DND-41 (cell line): Measurements from ENCODE around the gene NRDC.

ENCODE experiments used
- ATAC-seq: fragments of 200-7000 bp; cut with Tn5 transposase; 3 replicates; pipeline ENCODE4 v1.9.1; 2021; ENCODE audit warnings: low read depth; ENCODE audit not compliant: insufficient read depth
- DNase-seq: peaks from one replicate; pipeline ENCODE4 v3.0.0-alpha.2; 2020
- H2AFZ ChIP-seq: 2 replicates; pipeline ENCODE4 v1.6.0; 2012; ENCODE audit warnings: low read depth, low read length
- H3K27ac ChIP-seq: 2 replicates; pipeline ENCODE4 v1.5.1; 2012; ENCODE audit warnings: low read length, inconsistent platforms
- H3K27me3 ChIP-seq: fragments of 200-600 bp; sonication (generic); 2 replicates; pipeline ENCODE4 v1.6.0; 2012; ENCODE audit warnings: low read length, mild to moderate bottlenecking, inconsistent platforms; ENCODE audit not compliant: insufficient read depth, poor library complexity
- H3K36me3 ChIP-seq: 2 replicates; pipeline ENCODE4 v1.5.1; 2012; ENCODE audit warnings: low read length, inconsistent platforms; ENCODE audit not compliant: insufficient read depth
- H3K4me1 ChIP-seq: 2 replicates; pipeline ENCODE4 v1.5.1; 2012; ENCODE audit warnings: mild to moderate bottlenecking, low read length; ENCODE audit not compliant: insufficient read depth
- H3K4me2 ChIP-seq: 2 replicates; pipeline ENCODE4 v1.6.0; 2012; ENCODE audit warnings: mild to moderate bottlenecking, moderate library complexity, low read length, inconsistent platforms; ENCODE audit not compliant: insufficient read depth
- H3K4me3 ChIP-seq, 2 experiments: fragments of 200-600 bp in 1 of 2; shearing (Covaris generic) in 1 of 2; 2 replicates each; pipeline ENCODE4 v1.5.1; 2012 to 2016; ENCODE audit warnings: inconsistent platforms in 2 of 2, low read length in 2 of 2, mild to moderate bottlenecking in 2 of 2, low read depth in 1 of 2, moderate library complexity in 1 of 2
- H3K79me2 ChIP-seq: 2 replicates; pipeline ENCODE4 v1.6.0; 2012; ENCODE audit warnings: low read length, inconsistent platforms; ENCODE audit not compliant: insufficient read depth
- H3K9ac ChIP-seq: 2 replicates; pipeline ENCODE4 v1.6.0; 2012; ENCODE audit warnings: low read depth, mild to moderate bottlenecking, inconsistent platforms, low read length, moderate library complexity
- H3K9me3 ChIP-seq: 2 replicates; pipeline ENCODE4 v1.5.1; 2012; ENCODE audit warnings: low read length, moderate library complexity, mild to moderate bottlenecking, inconsistent platforms; ENCODE audit not compliant: insufficient read depth, severe bottlenecking
- H4K20me1 ChIP-seq: 2 replicates; pipeline ENCODE4 v1.6.0; 2012; ENCODE audit warnings: low read length; ENCODE audit not compliant: insufficient read depth
- EZH2 ChIP-seq: IDR thresholded peaks from 3 replicates; pipeline ENCODE4 v1.6.1; 2012; ENCODE audit warnings: borderline replicate concordance, low read depth, mild to moderate bottlenecking, moderate library complexity, low read length, inconsistent platforms; ENCODE audit not compliant: severe bottlenecking
- TF ChIP-seq, protein P1 (sequence below): IDR thresholded peaks from 2 replicates; pipeline ENCODE4 v1.5.1; 2012; ENCODE audit warnings: borderline replicate concordance, low read length, moderate library complexity, mild to moderate bottlenecking; ENCODE audit not compliant: poor library complexity, severe bottlenecking; ENCODE audit errors: extremely low read depth

Gene NRDC

GRCh38 chr1:51799372-51799771 is 79.2 kb downstream of the NRDC start:
- Histone ChIP-seq H3K9me3 (no peaks in the 10 kb centered on the region), H4K20me1 (no peaks in the 10 kb centered on the region), H3K4me3 (no peak overlapping the region), H3K4me2 (no peak overlapping the region), H3K79me2 (no peaks in the 10 kb centered on the region), H3K27ac (no peak overlapping the region), H3K27me3 (no peaks in the 10 kb centered on the region), H3K9ac (no peak overlapping the region), H3K4me1 (no peaks in the 10 kb centered on the region), H2AFZ (no peak overlapping the region), H3K36me3 (peaks cover 78% of the 10 kb centered on the region)
- ATAC-seq (no peak), DNase-seq (no peak)
- no peak for TF ChIP-seq EZH2
- TF ChIP-seq, protein P1, sequence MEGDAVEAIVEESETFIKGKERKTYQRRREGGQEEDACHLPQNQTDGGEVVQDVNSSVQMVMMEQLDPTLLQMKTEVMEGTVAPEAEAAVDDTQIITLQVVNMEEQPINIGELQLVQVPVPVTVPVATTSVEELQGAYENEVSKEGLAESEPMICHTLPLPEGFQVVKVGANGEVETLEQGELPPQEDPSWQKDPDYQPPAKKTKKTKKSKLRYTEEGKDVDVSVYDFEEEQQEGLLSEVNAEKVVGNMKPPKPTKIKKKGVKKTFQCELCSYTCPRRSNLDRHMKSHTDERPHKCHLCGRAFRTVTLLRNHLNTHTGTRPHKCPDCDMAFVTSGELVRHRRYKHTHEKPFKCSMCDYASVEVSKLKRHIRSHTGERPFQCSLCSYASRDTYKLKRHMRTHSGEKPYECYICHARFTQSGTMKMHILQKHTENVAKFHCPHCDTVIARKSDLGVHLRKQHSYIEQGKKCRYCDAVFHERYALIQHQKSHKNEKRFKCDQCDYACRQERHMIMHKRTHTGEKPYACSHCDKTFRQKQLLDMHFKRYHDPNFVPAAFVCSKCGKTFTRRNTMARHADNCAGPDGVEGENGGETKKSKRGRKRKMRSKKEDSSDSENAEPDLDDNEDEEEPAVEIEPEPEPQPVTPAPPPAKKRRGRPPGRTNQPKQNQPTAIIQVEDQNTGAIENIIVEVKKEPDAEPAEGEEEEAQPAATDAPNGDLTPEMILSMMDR = no peak

GRCh38 chr1:51794868-51795267 is 83.7 kb downstream of the NRDC start:
- Histone ChIP-seq H3K4me2 (no peak overlapping the region), H3K27ac (no peak overlapping the region), H2AFZ (no peak overlapping the region), H3K79me2 (no peaks in the 10 kb centered on the region), H3K9me3 (no peaks in the 10 kb centered on the region), H3K36me3 (peaks cover 83% of the 10 kb centered on the region), H3K9ac (no peak overlapping the region), H3K27me3 (no peaks in the 10 kb centered on the region), H3K4me1 (no peaks in the 10 kb centered on the region), H3K4me3 (no peak overlapping the region), H4K20me1 (no peaks in the 10 kb centered on the region)
- ATAC-seq (no peak), DNase-seq (no peak)
- no peak for TF ChIP-seq EZH2

DNA sequence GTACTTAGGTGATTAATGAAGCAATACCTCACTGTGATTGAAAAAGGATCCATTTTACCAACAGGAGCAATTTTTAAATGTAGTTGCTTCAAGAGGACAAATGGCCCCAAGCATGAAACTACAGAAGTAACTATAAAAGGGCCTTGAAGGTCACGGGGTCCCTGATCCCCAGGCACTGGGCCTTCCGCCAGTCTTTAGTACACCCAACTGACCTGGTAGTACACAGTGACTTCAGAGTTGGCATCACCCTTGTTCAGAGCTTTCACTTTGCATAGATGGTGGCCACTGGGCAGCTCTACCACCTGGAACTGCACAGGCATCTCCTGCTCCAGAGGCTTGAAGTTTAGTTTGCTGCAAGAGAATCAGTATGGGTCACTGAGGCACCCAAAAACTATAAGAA is 84.3 kb downstream of the NRDC start:
- H3K4me1 ChIP-seq = no peaks in the 10 kb centered on the region
- no peak for TF ChIP-seq EZH2
- TF ChIP-seq, protein P1 = no peak
- no peak overlapping the region for H3K4me2 ChIP-seq
- no peak overlapping the region for H3K9ac ChIP-seq
- peaks cover 84% of the 10 kb centered on the region for H3K36me3 ChIP-seq
- H3K4me3 ChIP-seq = no peak overlapping the region
- H2AFZ ChIP-seq = no peak overlapping the region
- H4K20me1 ChIP-seq = no peaks in the 10 kb centered on the region
- H3K9me3 ChIP-seq = no peaks in the 10 kb centered on the region
- no peak for ATAC-seq
- no peaks in the 10 kb centered on the region for H3K27me3 ChIP-seq
- DNase-seq = no peak
- H3K27ac ChIP-seq = no peak overlapping the region
- H3K79me2 ChIP-seq = no peaks in the 10 kb centered on the region

DNA sequence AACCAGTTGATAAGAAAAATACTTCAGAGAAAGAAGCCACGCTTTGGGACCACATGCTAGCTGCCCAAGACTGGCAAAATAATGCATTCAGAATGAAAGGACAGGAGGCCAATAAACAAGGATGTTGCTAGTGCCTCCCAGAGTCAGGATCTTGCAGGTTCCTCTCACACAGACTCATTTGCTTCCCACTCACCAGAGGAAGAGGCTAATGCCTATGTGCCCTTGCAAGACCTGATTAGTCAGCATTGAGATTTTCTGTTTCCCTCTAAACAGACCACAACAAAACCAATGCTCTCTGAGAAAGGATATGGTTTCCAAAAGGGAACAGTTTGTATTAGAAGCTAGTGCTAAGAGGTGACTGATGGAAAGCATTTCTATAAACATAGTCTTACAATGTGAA is 85.7 kb downstream of the NRDC start:
- H2AFZ ChIP-seq = no peak overlapping the region
- DNase-seq (no peak), ATAC-seq (peak; percentile 46)
- no peaks in the 10 kb centered on the region for H3K27me3 ChIP-seq
- H3K27ac ChIP-seq = no peak overlapping the region
- H3K79me2 ChIP-seq = no peaks in the 10 kb centered on the region
- H3K4me3 ChIP-seq = no peak overlapping the region
- no peaks in the 10 kb centered on the region for H4K20me1 ChIP-seq
- H3K9me3 ChIP-seq = no peaks in the 10 kb centered on the region
- H3K36me3 ChIP-seq = peaks cover 87% of the 10 kb centered on the region
- TF ChIP-seq, protein P1 = peak; percentile 3
- TF ChIP-seq EZH2 = no peak
- no peak overlapping the region for H3K4me2 ChIP-seq
- no peak overlapping the region for H3K9ac ChIP-seq
- H3K4me1 ChIP-seq = no peaks in the 10 kb centered on the region
